ENCODE measurements around the gene FZR1. TPM values are rescaled to one million over a fixed set of nuclear protein-coding genes. Genes with fewer than 3 reads are reported as not detected.

Gene FZR1
- total and polyA plus RNA-seq, 2 of the 8 experiments (the other 6 are each of a cell fraction or from before 2014, with no cell fraction given) = 21.6 to 35.5 TPM

GRCh38 chr19:3521104-3521445, 15.0 kb downstream of the FZR1 start (continued):
- TF ChIP-seq CHD7 (IDR thresholded peaks at IDR 0.05; ENCODE audit: insufficient replicate concordance, low read length) (no peak), KDM5A (IDR thresholded peaks at IDR 0.05; ENCODE audit: low read length) (no peak), CTBP2 (IDR thresholded peaks at IDR 0.05; ENCODE audit: borderline replicate concordance, insufficient read depth, insufficient read length, low read length) (no peak), EZH2 (IDR thresholded peaks at IDR 0.05; ENCODE audit: low read depth, low read length, severe bottlenecking) (no peak), E2F6 (IDR thresholded peaks at IDR 0.05) (no peak), RNF2 (IDR thresholded peaks at IDR 0.05; ENCODE audit: borderline replicate concordance, low read depth, low read length, missing control alignments, poor library complexity, severe bottlenecking) (no peak), POU5F1 (IDR thresholded peaks at IDR 0.05; ENCODE audit: low read depth, low read length) (no peak), JUN (IDR thresholded peaks at IDR 0.05; ENCODE audit: low read depth, low read length) (no peak)
